MCF 10A (cell line): ENCODE data around the gene NRP1. TPM values are rescaled to one million over a fixed set of nuclear protein-coding genes. Genes with fewer than 3 reads are reported as not detected.

Experiments used
- BruUV-seq: library from RNA; stranded (reverse); fragments of 400-500 nt; replicated peaks from 2 replicates; lab custom pipeline; 2021; lab: Mats Ljungman, UMichigan
- CTCF ChIA-PET: fragments of 300-600 bp; sonication (Branson Sonifier 250); formaldehyde crosslinking; extraction: SDS; loops from one replicate; lab custom pipeline; 2021; ENCODE audit warnings: antibody characterized with exemption, inconsistent platforms; lab: Yijun Ruan, JAX
- POLR2A ChIA-PET: fragments of 300-600, 350-650 bp; sonication (Branson Sonifier 250); formaldehyde crosslinking; extraction: SDS; loops from one replicate; lab custom pipeline; 2020; ENCODE audit warnings: antibody characterized with exemption, inconsistent platforms; lab: Yijun Ruan, JAX
- DNase-seq: peaks from one replicate; pipeline ENCODE4 v3.0.0-alpha.2; 2018; ENCODE audit not compliant: unreplicated experiment
- H3K27ac Mint-ChIP-seq: one replicate; pipeline ENCODE4 v1.8.0; 2022; ENCODE audit warnings: mild to moderate bottlenecking, low read depth, mixed read lengths; ENCODE audit not compliant: unreplicated experiment
- H3K27me3 Mint-ChIP-seq: one replicate; pipeline ENCODE4 v1.8.0; 2022; ENCODE audit warnings: mixed read lengths; ENCODE audit not compliant: insufficient read depth, unreplicated experiment
- H3K36me3 Mint-ChIP-seq: one replicate; pipeline ENCODE4 v1.8.0; 2022; ENCODE audit warnings: mild to moderate bottlenecking, moderate library complexity, mixed read lengths; ENCODE audit not compliant: insufficient read depth, unreplicated experiment
- H3K4me1 Mint-ChIP-seq: one replicate; pipeline ENCODE4 v1.8.0; 2022; ENCODE audit warnings: mixed read lengths; ENCODE audit not compliant: insufficient read depth, unreplicated experiment
- H3K4me3 Mint-ChIP-seq: one replicate; pipeline ENCODE4 v1.8.0; 2022; ENCODE audit warnings: mild to moderate bottlenecking, moderate library complexity, mixed read lengths; ENCODE audit not compliant: unreplicated experiment
- H3K9me3 Mint-ChIP-seq: one replicate; pipeline ENCODE4 v1.8.0; 2022; ENCODE audit warnings: mixed read lengths; ENCODE audit not compliant: unreplicated experiment
- CTCF ChIP-seq: fragments of 200-600 bp; IDR thresholded peaks from one replicate; pipeline ENCODE4 v1.8.0; 2022; ENCODE audit warnings: antibody characterized with exemption, mild to moderate bottlenecking; ENCODE audit not compliant: unreplicated experiment
- intact Hi-C: fragments of 100-400 bp; cut with micrococcal nuclease; formaldehyde crosslinking; loops from 2 replicates; pipeline ENCODE4 v1.14.1; 2022
- total RNA-seq: library from RNA; stranded (reverse); gene quantifications from 2 replicates; pipeline ENCODE4 v1.2.3, GENCODE V29; 2022

NRP1 gene
- total RNA-seq, 1 experiment from 2014 or later: 66.6 TPM

GRCh38 chr10:33237736-33238624, 96.5 kb downstream of the NRP1 start:
- Mint-ChIP-seq H3K27ac (peak overlapping the region; percentile 29), H3K27me3 (no peaks in the 10 kb centered on the region), H3K4me1 (peaks cover 21% of the 10 kb centered on the region), H3K9me3 (no peaks in the 10 kb centered on the region), H3K36me3 (peaks cover 1% of the 10 kb centered on the region), H3K4me3 (peak overlapping the region; percentile 6)
- POLR2A ChIA-PET: interaction anchor here (0.7 to 1.6 kb wide), 4 partner anchors 8 to 233 kb away, joined by 3 to 6 read pairs (median 4); no protein-coding TSS in a partner anchor
- CTCF ChIA-PET: no interaction called here
- intact Hi-C loops: loop anchor here (1.0 kb wide), 1 partner anchor 35 kb away; no protein-coding TSS in a partner anchor
- TF ChIP-seq CTCF: no peak
- DNase-seq: peak; percentile 90
- BruUV-seq: no TSS peak

- peaks cover 6% of the 10 kb centered on the region for H3K36me3 Mint-ChIP-seq
- no peak overlapping the region for H3K4me3 Mint-ChIP-seq
- no peaks in the 10 kb centered on the region for H3K9me3 Mint-ChIP-seq
- DNase-seq: no peak
- H3K4me1 Mint-ChIP-seq: peaks cover 21% of the 10 kb centered on the region
- POLR2A ChIA-PET: interaction anchor here (0.9 to 1.3 kb wide), 2 partner anchors 10 to 27 kb away, joined by 3 to 5 read pairs; no protein-coding TSS in a partner anchor
- peak overlapping the region; percentile 29 for H3K27ac Mint-ChIP-seq
- CTCF ChIA-PET: interaction anchor here (0.5 to 1.6 kb wide), 3 partner anchors 19 to 61 kb away, joined by 3 to 6 read pairs (median 3); no protein-coding TSS in a partner anchor
- BruUV-seq: no TSS peak
- intact Hi-C loops: no loop called here
- H3K27me3 Mint-ChIP-seq: no peaks in the 10 kb centered on the region
- no peak for TF ChIP-seq CTCF
Measured at GRCh38 chr10:33236916-33237315, 97.6 kb downstream of the NRP1 start.

DNA sequence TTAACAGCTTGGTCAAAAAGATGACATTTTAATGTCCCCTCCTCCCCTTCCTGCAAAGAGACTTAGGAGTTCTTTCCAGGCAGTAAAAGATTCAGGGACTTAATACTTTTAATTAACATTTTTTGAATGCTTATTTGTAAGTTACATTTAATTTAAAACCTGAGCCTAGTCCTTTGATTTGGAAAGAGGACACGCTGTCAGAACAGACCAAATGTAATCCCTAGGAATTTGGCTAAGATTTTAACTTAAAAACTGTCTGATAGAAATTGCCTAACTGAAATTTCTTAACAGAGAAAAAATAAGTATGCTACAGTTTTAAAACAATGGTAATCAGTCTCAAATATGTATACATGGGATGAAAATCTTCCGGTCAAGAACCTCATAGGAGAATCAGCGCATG, 98.5 kb downstream of the NRP1 start:
- no TSS peak for BruUV-seq
- Mint-ChIP-seq H3K27ac (no peak overlapping the region), H3K9me3 (no peaks in the 10 kb centered on the region), H3K4me1 (peaks cover 21% of the 10 kb centered on the region), H3K36me3 (peaks cover 6% of the 10 kb centered on the region), H3K27me3 (no peaks in the 10 kb centered on the region), H3K4me3 (no peak overlapping the region)
- intact Hi-C loops: no loop called here
- CTCF ChIA-PET: interaction anchor here (0.6 to 1.6 kb wide), 3 partner anchors 10 to 24 kb away, joined by 3 to 6 read pairs (median 3); no protein-coding TSS in a partner anchor
- TF ChIP-seq CTCF: no peak
- POLR2A ChIA-PET: no interaction called here
- DNase-seq: no peak

GRCh38 chr10:33235251-33235884, 99.1 kb downstream of the NRP1 start:
- POLR2A ChIA-PET: no interaction called here
- no TSS peak for BruUV-seq
- peaks cover 21% of the 10 kb centered on the region for H3K4me1 Mint-ChIP-seq
- intact Hi-C loops: no loop called here
- TF ChIP-seq CTCF: no peak
- CTCF ChIA-PET: interaction anchor here (0.6 to 0.7 kb wide), 2 partner anchors 9 to 24 kb away, joined by 3 read pairs; no protein-coding TSS in a partner anchor
- H3K9me3 Mint-ChIP-seq: no peaks in the 10 kb centered on the region
- DNase-seq: no peak
- no peak overlapping the region for H3K27ac Mint-ChIP-seq
- no peaks in the 10 kb centered on the region for H3K27me3 Mint-ChIP-seq
- H3K36me3 Mint-ChIP-seq: peaks cover 6% of the 10 kb centered on the region
- no peak overlapping the region for H3K4me3 Mint-ChIP-seq
